ENCODE results near the gene HEATR3. TPM values are rescaled to one million over a fixed set of nuclear protein-coding genes. Genes with fewer than 3 reads are reported as not detected.
A peak's percentile ranks its signal among the peaks of the same experiment; 100 is the strongest.

The HEATR3 gene
- total and polyA plus RNA-seq, 2 experiments from 2014 or later = 7.5 to 29.9 TPM

DNA sequence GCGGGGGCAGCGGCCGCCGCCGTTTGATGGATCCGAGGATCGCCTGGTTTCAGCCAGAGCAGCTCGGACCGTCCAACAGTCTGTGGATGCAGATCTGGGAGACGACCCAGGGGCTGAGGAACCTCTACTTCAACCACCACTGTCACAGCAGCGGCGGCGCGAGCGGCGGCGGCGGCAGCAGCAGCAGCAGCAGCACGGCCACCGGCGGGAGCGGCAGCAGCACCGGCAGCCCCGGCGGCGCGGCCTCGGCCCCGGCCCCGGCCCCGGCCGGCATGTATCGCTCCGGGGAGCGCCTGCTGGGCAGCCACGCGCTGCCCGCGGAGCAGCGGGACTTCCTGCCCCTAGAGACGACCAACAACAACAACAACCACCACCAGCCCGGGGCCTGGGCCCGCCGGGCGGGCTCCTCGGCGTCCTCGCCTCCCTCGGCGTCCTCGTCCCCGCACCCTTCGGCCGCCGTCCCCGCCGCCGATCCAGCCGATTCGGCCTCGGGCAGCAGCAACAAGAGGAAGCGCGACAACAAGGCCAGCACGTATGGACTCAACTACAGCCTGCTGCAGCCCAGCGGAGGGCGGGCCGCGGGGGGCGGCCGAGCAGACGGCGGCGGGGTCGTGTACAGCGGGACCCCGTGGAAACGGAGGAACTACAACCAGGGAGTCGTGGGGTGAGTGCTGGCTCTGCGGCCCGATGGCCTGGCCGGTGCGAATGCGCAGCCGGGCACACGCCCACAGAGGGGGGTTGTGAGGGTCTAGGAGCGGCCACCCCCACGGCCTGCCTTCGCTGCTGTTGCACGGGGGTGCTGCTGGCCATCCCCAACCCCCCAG, 88.0 kb downstream of the HEATR3 start:
- peak; percentile 6 for ATAC-seq
- peaks cover 5% of the 10 kb centered on the region for H3K27me3 Mint-ChIP-seq (ENCODE audit: insufficient read depth, low read depth, poor library complexity)

More for the DNA sequence above, 88.0 kb downstream of the HEATR3 start:
- H3K27ac ChIP-seq (ENCODE audit: low read depth) = no peak overlapping the region
- H2AFZ ChIP-seq = no peak overlapping the region
- H3K27me3 ChIP-seq (ENCODE audit: insufficient read depth) = no peaks in the 10 kb centered on the region
- no peaks in the 10 kb centered on the region for H3K9me2 ChIP-seq (ENCODE audit: insufficient read depth)
- Mint-ChIP-seq H3K4me3 (peak overlapping the region; percentile 65), H3K4me1 (peaks cover 19% of the 10 kb centered on the region), H3K36me3 (ENCODE audit: low read depth) (peaks cover 2% of the 10 kb centered on the region; the same call in 1 of the 3 replicates), H3K27ac (no peak overlapping the region), H3K9me3 (no peaks in the 10 kb centered on the region)
- peak; percentile 40 for DNase-seq (ENCODE audit: low spot score)
- H4K20me1 ChIP-seq (replicated peaks; ENCODE audit: insufficient read depth) = peaks cover 31% of the 10 kb centered on the region
- no peaks in the 10 kb centered on the region for H3K36me3 ChIP-seq (ENCODE audit: insufficient read depth)
- no peak for TF ChIP-seq CREB1 (CRISPR knock-in tag; IDR thresholded peaks at IDR 0.05; ENCODE audit: low read depth)
- TF ChIP-seq, protein P1, sequence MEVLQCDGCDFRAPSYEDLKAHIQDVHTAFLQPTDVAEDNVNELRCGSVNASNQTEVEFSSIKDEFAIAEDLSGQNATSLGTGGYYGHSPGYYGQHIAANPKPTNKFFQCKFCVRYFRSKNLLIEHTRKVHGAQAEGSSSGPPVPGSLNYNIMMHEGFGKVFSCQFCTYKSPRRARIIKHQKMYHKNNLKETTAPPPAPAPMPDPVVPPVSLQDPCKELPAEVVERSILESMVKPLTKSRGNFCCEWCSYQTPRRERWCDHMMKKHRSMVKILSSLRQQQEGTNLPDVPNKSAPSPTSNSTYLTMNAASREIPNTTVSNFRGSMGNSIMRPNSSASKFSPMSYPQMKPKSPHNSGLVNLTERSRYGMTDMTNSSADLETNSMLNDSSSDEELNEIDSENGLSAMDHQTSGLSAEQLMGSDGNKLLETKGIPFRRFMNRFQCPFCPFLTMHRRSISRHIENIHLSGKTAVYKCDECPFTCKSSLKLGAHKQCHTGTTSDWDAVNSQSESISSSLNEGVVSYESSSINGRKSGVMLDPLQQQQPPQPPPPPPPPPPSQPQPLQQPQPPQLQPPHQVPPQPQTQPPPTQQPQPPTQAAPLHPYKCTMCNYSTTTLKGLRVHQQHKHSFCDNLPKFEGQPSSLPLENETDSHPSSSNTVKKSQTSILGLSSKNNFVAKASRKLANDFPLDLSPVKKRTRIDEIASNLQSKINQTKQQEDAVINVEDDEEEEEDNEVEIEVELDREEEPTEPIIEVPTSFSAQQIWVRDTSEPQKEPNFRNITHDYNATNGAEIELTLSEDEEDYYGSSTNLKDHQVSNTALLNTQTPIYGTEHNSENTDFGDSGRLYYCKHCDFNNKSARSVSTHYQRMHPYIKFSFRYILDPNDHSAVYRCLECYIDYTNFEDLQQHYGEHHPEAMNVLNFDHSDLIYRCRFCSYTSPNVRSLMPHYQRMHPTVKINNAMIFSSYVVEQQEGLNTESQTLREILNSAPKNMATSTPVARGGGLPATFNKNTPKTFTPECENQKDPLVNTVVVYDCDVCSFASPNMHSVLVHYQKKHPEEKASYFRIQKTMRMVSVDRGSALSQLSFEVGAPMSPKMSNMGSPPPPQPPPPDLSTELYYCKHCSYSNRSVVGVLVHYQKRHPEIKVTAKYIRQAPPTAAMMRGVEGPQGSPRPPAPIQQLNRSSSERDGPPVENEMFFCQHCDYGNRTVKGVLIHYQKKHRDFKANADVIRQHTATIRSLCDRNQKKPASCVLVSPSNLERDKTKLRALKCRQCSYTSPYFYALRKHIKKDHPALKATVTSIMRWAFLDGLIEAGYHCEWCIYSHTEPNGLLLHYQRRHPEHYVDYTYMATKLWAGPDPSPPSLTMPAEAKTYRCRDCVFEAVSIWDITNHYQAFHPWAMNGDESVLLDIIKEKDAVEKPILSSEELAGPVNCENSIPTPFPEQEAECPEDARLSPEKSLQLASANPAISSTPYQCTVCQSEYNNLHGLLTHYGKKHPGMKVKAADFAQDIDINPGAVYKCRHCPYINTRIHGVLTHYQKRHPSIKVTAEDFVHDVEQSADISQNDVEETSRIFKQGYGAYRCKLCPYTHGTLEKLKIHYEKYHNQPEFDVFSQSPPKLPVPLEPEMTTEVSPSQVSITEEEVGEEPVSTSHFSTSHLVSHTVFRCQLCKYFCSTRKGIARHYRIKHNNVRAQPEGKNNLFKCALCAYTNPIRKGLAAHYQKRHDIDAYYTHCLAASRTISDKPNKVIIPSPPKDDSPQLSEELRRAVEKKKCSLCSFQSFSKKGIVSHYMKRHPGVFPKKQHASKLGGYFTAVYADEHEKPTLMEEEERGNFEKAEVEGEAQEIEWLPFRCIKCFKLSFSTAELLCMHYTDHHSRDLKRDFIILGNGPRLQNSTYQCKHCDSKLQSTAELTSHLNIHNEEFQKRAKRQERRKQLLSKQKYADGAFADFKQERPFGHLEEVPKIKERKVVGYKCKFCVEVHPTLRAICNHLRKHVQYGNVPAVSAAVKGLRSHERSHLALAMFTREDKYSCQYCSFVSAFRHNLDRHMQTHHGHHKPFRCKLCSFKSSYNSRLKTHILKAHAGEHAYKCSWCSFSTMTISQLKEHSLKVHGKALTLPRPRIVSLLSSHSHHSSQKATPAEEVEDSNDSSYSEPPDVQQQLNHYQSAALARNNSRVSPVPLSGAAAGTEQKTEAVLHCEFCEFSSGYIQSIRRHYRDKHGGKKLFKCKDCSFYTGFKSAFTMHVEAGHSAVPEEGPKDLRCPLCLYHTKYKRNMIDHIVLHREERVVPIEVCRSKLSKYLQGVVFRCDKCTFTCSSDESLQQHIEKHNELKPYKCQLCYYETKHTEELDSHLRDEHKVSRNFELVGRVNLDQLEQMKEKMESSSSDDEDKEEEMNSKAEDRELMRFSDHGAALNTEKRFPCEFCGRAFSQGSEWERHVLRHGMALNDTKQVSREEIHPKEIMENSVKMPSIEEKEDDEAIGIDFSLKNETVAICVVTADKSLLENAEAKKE (CRISPR knock-in tag; IDR thresholded peaks at IDR 0.05) = no peak
- TF ChIP-seq, protein P2, sequence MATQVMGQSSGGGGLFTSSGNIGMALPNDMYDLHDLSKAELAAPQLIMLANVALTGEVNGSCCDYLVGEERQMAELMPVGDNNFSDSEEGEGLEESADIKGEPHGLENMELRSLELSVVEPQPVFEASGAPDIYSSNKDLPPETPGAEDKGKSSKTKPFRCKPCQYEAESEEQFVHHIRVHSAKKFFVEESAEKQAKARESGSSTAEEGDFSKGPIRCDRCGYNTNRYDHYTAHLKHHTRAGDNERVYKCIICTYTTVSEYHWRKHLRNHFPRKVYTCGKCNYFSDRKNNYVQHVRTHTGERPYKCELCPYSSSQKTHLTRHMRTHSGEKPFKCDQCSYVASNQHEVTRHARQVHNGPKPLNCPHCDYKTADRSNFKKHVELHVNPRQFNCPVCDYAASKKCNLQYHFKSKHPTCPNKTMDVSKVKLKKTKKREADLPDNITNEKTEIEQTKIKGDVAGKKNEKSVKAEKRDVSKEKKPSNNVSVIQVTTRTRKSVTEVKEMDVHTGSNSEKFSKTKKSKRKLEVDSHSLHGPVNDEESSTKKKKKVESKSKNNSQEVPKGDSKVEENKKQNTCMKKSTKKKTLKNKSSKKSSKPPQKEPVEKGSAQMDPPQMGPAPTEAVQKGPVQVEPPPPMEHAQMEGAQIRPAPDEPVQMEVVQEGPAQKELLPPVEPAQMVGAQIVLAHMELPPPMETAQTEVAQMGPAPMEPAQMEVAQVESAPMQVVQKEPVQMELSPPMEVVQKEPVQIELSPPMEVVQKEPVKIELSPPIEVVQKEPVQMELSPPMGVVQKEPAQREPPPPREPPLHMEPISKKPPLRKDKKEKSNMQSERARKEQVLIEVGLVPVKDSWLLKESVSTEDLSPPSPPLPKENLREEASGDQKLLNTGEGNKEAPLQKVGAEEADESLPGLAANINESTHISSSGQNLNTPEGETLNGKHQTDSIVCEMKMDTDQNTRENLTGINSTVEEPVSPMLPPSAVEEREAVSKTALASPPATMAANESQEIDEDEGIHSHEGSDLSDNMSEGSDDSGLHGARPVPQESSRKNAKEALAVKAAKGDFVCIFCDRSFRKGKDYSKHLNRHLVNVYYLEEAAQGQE (IDR thresholded peaks at IDR 0.05; ENCODE audit: unreplicated experiment) = no peak
- TF ChIP-seq EZH2 (IDR thresholded peaks at IDR 0.05; ENCODE audit: low read depth, unreplicated experiment) = no peak
- no peak for TF ChIP-seq JUNB (IDR thresholded peaks at IDR 0.05; ENCODE audit: unreplicated experiment)
- TF ChIP-seq ZNF331 (CRISPR knock-in tag; IDR thresholded peaks at IDR 0.05; ENCODE audit: low read depth) = no peak
- peak overlapping the region; percentile 90 for H3K4me3 ChIP-seq
- H3K4me1 ChIP-seq (ENCODE audit: insufficient read depth) = peaks cover 16% of the 10 kb centered on the region
- H3K79me2 ChIP-seq (replicated peaks; ENCODE audit: insufficient read depth) = peaks cover 50% of the 10 kb centered on the region
- peak overlapping the region; percentile 94 for H3K4me2 ChIP-seq
- no peaks in the 10 kb centered on the region for H3F3A ChIP-seq (replicated peaks; ENCODE audit: low read depth)
